Measurements from ENCODE around the gene ANGPTL2. TPM values are rescaled to one million over a fixed set of nuclear protein-coding genes. Genes with fewer than 3 reads are reported as not detected.

The ANGPTL2 gene
- total and polyA plus RNA-seq, 2 donors = 37.7 to 94.6 TPM

- WGBS = 66% methylated on average over 9 of the region's 9 CpGs
- Histone ChIP-seq H3K27ac (ENCODE audit: low read depth) (no peak overlapping the region), H3K36me3 (ENCODE audit: insufficient read depth) (no peaks in the 10 kb centered on the region), H3K4me3 (ENCODE audit: low read depth, low read length) (no peak overlapping the region), H3K4me1 (ENCODE audit: insufficient read depth) (no peaks in the 10 kb centered on the region)
- no peak for DNase-seq (ENCODE audit: extremely low spot score)
Measured at GRCh38 chr9:127162046-127162863, 39.8 kb upstream of the ANGPTL2 start.

- Histone ChIP-seq H3K4me1 (ENCODE audit: insufficient read depth) (no peaks in the 10 kb centered on the region), H3K4me3 (ENCODE audit: low read depth, low read length) (no peak overlapping the region), H3K36me3 (ENCODE audit: insufficient read depth) (no peaks in the 10 kb centered on the region), H3K27ac (ENCODE audit: low read depth) (no peak overlapping the region)
- no peak for DNase-seq (ENCODE audit: extremely low spot score)
- 96% methylated on average over 9 of the region's 9 CpGs for WGBS
Measured at GRCh38 chr9:127161081-127161624, 38.7 kb upstream of the ANGPTL2 start.

DNA sequence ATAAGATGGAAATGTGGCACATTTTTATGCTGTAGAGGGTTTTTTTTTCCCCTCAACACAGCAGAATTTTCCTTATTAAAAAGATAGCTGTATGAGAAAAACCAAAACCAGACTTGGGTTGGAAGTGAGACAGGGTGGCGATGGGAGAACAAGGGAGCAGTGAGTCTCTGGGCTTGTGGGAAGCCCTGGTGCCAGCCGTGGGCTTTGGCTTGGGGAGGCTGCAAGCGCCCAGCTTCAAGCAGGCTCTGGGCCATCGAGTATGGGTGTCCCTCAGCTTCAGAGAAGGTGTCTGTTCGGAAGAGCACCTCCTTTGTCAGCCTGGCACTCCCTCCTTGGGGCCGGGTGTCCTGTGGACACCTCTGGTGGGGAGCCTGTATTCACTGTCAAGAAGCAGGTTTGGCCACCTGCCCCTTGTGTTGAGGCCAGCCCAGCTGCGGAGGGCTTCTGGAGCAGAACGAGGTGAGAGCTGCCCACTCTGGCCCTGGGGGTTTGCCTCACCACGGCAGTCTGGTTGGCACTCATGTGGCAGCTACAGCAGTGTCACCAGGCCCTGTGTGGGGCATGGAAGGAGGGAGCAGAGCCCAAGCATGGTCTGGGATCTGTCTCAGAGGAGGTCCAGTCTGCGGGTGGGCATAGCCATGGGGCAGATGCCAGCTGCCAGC is 37.6 kb upstream of the ANGPTL2 start:
- no peaks in the 10 kb centered on the region for H3K36me3 ChIP-seq (ENCODE audit: insufficient read depth)
- no peak for DNase-seq (ENCODE audit: extremely low spot score)
- H3K4me1 ChIP-seq (ENCODE audit: insufficient read depth) = no peaks in the 10 kb centered on the region
- WGBS = 91% methylated on average over 10 of the region's 10 CpGs
- no peak overlapping the region for H3K27ac ChIP-seq (ENCODE audit: low read depth)
- H3K4me3 ChIP-seq (ENCODE audit: low read depth, low read length) = no peak overlapping the region

DNA sequence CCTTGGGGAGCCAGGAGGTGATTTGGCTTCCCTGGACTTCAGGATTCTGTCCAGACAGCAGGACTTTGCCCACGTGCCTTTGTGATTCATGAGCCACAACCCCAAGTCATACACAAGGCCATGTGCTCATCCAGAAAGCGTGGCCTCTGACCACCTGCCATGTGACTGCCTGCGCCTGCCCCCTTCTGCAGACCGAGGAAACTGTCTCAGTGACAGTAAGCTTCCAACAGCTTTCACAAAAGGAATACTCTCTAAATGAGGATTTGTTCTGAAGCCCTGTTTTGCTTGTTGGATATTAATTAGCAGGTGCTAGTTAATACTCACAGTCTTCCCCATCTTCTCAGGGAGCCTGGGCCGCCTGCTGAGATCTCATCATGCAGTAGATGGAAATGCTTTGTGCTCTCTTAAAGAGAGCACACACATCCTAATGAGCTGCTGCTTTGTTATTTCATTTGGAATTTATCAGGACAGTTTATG is 36.9 kb upstream of the ANGPTL2 start:
- Histone ChIP-seq H3K36me3 (ENCODE audit: insufficient read depth) (no peaks in the 10 kb centered on the region), H3K4me3 (ENCODE audit: low read depth, low read length) (no peak overlapping the region), H3K27ac (ENCODE audit: low read depth) (no peak overlapping the region), H3K4me1 (ENCODE audit: insufficient read depth) (no peaks in the 10 kb centered on the region)
- WGBS = 60% methylated on average over 5 of the region's 5 CpGs
- DNase-seq (ENCODE audit: extremely low spot score) = no peak

GRCh38 chr9:127158786-127159324 is 36.4 kb upstream of the ANGPTL2 start:
- Histone ChIP-seq H3K4me3 (ENCODE audit: low read depth, low read length) (no peak overlapping the region), H3K27ac (ENCODE audit: low read depth) (no peak overlapping the region), H3K36me3 (ENCODE audit: insufficient read depth) (no peaks in the 10 kb centered on the region), H3K4me1 (ENCODE audit: insufficient read depth) (no peaks in the 10 kb centered on the region)
- no peak for DNase-seq (ENCODE audit: extremely low spot score)
- 86% methylated on average over 4 of the region's 4 CpGs for WGBS

- Histone ChIP-seq H3K4me3 (ENCODE audit: low read depth, low read length) (no peak overlapping the region), H3K4me1 (ENCODE audit: insufficient read depth) (no peaks in the 10 kb centered on the region)
Measured at GRCh38 chr9:127155314-127155960, 33.0 kb upstream of the ANGPTL2 start.

GRCh38 chr9:127154390-127155191 is 32.2 kb upstream of the ANGPTL2 start:
- Histone ChIP-seq H3K27ac (ENCODE audit: low read depth) (no peak overlapping the region), H3K36me3 (ENCODE audit: insufficient read depth) (no peaks in the 10 kb centered on the region), H3K4me1 (ENCODE audit: insufficient read depth) (no peaks in the 10 kb centered on the region), H3K4me3 (ENCODE audit: low read depth, low read length) (no peak overlapping the region)
- WGBS = 20% methylated on average over 13 of the region's 13 CpGs
- no peak for DNase-seq (ENCODE audit: extremely low spot score)

More at GRCh38 chr9:127155314-127155960, 33.0 kb upstream of the ANGPTL2 start:
- Histone ChIP-seq H3K27ac (ENCODE audit: low read depth) (no peak overlapping the region), H3K36me3 (ENCODE audit: insufficient read depth) (no peaks in the 10 kb centered on the region)
- no peak for DNase-seq (ENCODE audit: extremely low spot score)
- 74% methylated on average over 5 of the region's 5 CpGs for WGBS

DNA sequence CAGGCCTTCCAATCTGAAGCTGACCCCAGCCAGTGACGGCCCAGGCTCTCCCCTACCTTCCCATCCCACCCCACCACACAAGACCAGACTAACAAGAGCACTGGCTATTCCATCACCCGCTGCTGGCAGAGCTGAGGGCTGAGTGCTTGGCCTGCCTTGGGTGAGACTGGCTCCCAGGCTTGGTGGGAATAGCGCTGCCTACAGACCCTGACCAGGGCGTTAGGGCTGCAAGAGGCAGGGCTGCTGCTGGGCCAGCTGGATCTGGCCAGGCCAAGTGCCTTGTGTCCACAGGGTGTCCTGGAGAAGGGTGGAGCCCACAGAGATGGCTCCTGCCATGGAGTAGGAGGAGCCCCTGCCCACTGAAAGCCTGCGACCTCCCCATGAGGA is 31.6 kb upstream of the ANGPTL2 start:
- Histone ChIP-seq H3K4me3 (ENCODE audit: low read depth, low read length) (no peak overlapping the region), H3K4me1 (ENCODE audit: insufficient read depth) (no peaks in the 10 kb centered on the region), H3K27ac (ENCODE audit: low read depth) (no peak overlapping the region), H3K36me3 (ENCODE audit: insufficient read depth) (no peaks in the 10 kb centered on the region)
- DNase-seq (ENCODE audit: extremely low spot score) = no peak
- 95% methylated on average over 5 of the region's 5 CpGs for WGBS

GRCh38 chr9:127153501-127153900 is 31.1 kb upstream of the ANGPTL2 start:
- no peak for DNase-seq (ENCODE audit: extremely low spot score)
- no peak overlapping the region for H3K4me3 ChIP-seq (ENCODE audit: low read depth, low read length)
- 96% methylated on average over 4 of the region's 4 CpGs for WGBS
- H3K4me1 ChIP-seq (ENCODE audit: insufficient read depth) = no peaks in the 10 kb centered on the region
- H3K36me3 ChIP-seq (ENCODE audit: insufficient read depth) = no peaks in the 10 kb centered on the region
- H3K27ac ChIP-seq (ENCODE audit: low read depth) = no peak overlapping the region

DNA sequence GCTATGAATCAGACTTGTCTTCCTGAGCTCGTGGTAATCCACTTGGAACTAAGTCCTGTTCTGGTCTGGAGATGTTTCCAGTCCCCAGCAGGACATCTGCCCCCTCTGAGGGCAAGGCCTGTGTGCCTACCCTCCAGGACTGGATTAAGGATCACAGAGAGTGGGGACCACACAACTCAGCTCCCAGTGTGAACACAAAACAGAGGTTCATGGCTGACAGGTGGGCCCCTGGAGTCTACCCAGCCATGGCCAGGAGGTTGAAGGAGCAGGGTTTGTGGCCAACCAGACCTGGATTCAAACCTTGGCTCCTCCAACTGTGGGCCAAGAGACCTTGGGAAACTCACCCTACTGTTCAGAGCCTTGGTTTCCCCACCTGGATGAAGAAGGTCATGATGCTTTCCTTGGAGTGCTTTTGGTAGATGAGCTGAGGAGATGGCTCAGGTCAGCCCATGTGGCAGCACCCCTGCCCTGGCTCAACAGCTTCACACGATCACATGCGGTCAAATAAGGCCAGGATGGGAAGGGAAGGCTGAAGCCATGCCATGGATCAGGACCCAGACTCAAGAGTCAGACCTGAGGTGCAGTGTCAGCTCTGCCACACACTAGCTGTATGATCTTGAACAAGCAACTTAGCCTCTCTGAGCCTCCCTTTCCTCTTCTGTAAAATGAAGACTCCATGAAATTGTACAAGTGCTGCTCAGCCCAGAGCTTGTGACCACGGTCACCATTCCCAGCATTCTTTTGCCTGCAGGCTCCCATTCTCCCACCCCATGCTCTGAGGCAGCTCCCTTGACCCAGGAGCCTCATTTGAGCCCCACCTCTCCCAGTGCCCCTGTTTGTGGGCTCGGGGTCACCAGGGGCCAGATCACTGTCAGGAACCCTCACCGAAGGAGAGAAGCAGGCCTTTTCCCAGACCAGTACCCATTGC is 27.3 kb upstream of the ANGPTL2 start:
- WGBS = 94% methylated on average over 6 of the region's 6 CpGs
- DNase-seq (ENCODE audit: extremely low spot score) = no peak
- H3K4me1 ChIP-seq (ENCODE audit: insufficient read depth) = no peaks in the 10 kb centered on the region
- no peak overlapping the region for H3K4me3 ChIP-seq (ENCODE audit: low read depth, low read length)
- H3K27ac ChIP-seq (ENCODE audit: low read depth) = no peak overlapping the region
- no peaks in the 10 kb centered on the region for H3K36me3 ChIP-seq (ENCODE audit: insufficient read depth)

DNA sequence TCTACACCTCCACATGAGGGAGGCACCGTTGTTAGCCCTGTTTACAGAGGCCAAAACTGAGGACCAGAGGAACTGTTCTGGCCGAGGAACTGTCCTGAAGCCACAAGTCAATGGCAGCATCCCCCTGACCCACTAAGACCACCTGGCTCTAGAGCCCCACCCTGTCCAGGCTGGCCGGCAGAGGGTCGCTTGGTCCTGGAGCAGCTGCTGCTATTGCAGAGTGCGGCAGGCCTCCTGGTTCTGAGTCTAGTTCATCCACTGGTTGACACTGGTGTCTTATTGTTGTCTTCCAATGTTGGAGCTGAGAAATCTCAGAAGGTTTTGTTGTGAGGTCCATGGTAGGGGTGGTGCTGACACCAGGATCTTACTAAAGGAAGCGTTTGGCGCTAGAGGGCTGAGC is 26.6 kb upstream of the ANGPTL2 start:
- Histone ChIP-seq H3K27ac (ENCODE audit: low read depth) (no peak overlapping the region), H3K4me3 (ENCODE audit: low read depth, low read length) (no peak overlapping the region), H3K36me3 (ENCODE audit: insufficient read depth) (no peaks in the 10 kb centered on the region), H3K4me1 (ENCODE audit: insufficient read depth) (no peaks in the 10 kb centered on the region)
- DNase-seq (ENCODE audit: extremely low spot score) = no peak
- over 99% methylated on average over 7 of the region's 7 CpGs for WGBS

DNA sequence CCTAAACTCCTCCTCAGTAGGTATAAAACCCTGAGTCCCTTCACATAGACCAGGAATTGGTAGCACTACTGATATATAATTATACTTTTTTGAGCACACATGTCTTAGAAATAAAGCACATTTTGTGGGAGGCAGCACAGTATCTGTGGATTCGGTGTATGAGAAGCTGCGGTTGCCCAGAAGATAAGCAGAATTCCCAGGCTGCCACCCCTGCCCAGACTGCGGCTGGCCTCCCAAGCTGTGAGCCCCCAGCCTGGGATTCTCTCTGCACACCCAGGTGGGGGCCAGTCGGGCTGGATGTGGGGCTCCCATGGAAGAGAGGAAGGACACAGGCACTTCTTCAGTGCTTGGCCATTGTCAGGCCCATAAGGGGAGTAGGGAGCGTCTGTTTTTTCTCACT is 25.6 kb upstream of the ANGPTL2 start:
- Histone ChIP-seq H3K4me3 (ENCODE audit: low read depth, low read length) (no peak overlapping the region), H3K36me3 (ENCODE audit: insufficient read depth) (no peaks in the 10 kb centered on the region), H3K27ac (ENCODE audit: low read depth) (no peak overlapping the region), H3K4me1 (ENCODE audit: insufficient read depth) (no peaks in the 10 kb centered on the region)
- no peak for DNase-seq (ENCODE audit: extremely low spot score)
- 95% methylated on average over 5 of the region's 5 CpGs for WGBS
